GM18526 (cell line): ENCODE measurements around the gene JAGN1.

Experiments used
- POLR2A ChIP-seq: IDR thresholded peaks from 3 replicates; pipeline ENCODE4 v1.6.1; 2011; ENCODE audit not compliant: insufficient read length; ENCODE audit errors: extremely low read depth

Gene JAGN1

DNA sequence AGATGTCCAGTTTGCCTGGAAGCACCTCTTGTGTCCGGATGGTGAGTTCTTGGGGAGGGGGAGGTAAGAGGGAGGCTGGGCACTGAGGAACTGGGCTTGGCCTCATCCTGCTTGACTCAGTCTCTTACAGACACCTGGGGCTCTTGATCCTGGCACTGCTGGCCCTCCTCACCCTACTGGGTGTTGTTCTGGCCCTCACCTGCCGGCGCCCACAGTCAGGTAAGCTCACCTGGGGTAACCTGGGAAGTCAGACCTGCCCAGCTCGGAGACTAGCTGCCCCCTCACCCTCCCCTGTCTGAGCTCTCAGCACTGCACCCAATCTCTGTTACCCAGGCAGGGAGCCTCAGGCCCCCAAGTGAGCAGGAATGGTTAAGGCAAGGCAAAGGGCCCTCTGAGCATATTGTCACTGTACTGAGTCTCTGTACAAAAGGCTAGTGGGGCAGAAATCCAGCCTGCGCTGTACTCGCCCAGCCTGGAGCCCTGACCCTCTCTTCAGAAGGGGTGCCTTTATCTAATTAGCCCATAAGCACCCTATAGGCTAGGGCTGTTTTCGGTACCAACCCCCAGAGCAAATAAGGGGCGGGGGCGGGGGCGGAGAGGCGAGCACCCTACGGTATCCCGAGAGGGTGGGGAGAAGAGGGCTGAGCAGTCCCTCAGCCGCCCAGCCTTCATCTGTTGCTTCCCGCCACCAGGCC is 24.3 kb downstream of the JAGN1 start:
- no peak for TF ChIP-seq POLR2A

DNA sequence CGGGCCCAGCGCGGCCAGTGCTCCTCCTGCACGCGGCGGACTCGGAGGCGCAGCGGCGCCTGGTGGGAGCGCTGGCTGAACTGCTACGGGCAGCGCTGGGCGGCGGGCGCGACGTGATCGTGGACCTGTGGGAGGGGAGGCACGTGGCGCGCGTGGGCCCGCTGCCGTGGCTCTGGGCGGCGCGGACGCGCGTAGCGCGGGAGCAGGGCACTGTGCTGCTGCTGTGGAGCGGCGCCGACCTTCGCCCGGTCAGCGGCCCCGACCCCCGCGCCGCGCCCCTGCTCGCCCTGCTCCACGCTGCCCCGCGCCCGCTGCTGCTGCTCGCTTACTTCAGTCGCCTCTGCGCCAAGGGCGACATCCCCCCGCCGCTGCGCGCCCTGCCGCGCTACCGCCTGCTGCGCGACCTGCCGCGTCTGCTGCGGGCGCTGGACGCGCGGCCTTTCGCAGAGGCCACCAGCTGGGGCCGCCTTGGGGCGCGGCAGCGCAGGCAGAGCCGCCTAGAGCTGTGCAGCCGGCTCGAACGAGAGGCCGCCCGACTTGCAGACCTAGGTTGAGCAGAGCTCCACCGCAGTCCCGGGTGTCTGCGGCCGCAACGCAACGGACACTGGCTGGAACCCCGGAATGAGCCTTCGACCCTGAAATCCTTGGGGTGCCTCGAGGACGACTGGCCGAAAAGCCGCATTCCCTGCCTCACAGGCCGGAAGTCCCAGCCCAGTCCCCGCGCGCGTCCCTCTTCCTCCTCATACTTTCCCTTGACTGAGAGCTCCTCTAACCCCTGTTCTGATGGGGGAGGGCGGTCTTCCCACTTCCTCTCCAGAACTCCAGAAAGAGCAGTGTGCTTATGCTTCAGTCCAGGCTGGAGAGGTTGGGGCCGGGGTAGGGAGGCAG is 25.1 kb downstream of the JAGN1 start:
- no peak for TF ChIP-seq POLR2A

DNA sequence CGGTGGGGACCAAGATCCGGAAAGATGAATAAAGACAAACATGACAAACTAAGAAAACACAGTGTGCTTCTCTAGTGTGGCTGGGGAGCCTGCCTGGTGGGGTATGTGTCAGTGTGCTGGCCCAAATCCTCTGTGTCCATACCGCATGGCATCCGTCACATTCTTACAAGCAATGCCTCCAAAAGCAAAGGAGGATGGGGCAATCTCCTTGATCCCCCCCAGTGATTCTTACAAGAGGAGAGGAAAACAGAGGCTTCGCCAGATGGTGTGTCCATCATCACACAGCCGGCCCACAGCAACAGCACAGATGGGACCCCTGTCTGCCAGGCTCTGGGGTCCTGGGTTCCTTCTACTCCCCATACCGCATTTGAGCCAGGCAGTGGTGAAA is 25.9 kb downstream of the JAGN1 start:
- TF ChIP-seq POLR2A = no peak

DNA sequence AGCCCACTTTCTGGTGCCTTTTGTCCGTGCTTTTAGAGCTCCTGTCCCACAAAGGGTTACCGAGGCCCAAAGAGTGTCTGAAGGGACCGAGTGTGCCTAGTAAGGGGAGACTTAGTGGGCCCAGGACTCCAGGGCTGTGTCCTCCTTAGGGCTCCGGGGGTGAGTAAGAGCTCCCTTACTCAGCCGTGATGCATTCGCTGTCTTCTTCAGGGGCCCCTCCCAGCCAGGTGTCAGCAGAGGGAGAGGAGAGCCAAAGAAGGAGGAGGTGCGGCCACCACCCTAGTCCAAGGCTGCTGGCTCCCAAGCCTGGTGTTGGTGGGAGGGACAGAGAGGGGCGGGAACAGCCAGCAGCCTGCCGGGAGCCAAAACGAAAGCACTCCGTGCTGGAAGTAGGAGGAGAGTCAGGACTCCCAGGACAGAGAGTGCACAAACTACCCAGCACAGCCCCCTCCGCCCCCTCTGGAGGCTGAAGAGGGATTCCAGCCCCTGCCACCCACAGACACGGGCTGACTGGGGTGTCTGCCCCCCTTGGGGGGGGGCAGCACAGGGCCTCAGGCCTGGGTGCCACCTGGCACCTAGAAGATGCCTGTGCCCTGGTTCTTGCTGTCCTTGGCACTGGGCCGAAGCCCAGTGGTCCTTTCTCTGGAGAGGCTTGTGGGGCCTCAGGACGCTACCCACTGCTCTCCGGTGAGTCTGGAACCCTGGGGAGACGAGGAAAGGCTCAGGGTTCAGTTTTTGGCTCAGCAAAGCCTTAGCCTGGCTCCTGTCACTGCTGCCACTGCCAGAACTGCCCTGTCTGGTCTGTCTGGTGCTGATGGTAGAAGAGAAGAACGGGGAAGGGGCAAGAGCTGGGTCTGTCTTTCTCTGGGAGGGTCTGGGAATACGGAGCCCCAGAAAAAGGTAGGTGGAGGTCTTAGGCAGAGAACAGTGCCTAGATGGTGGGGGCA is 26.6 kb downstream of the JAGN1 start, which contains the start of gene IL17RC:
IL17RC (plus strand) TSS at position 365 of the 947 bp plus-strand sequence; CDS start at position 583, 218 bp downstream.
- TF ChIP-seq POLR2A = no peak

DNA sequence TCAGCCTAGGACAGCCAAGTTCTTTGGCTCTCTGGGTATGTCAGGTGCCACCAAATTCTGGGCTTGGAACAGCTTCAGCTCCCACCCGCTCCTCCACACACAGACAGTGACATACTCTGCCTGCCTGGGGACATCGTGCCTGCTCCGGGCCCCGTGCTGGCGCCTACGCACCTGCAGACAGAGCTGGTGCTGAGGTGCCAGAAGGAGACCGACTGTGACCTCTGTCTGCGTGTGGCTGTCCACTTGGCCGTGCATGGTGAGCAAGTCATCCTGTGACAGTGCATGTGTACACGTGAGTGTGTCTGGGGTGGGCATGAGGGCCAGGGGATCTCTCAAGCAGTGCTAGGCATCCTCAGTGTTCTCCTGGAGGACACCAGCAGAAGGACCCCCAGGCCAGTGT is 27.4 kb downstream of the JAGN1 start:
- no peak for TF ChIP-seq POLR2A

DNA sequence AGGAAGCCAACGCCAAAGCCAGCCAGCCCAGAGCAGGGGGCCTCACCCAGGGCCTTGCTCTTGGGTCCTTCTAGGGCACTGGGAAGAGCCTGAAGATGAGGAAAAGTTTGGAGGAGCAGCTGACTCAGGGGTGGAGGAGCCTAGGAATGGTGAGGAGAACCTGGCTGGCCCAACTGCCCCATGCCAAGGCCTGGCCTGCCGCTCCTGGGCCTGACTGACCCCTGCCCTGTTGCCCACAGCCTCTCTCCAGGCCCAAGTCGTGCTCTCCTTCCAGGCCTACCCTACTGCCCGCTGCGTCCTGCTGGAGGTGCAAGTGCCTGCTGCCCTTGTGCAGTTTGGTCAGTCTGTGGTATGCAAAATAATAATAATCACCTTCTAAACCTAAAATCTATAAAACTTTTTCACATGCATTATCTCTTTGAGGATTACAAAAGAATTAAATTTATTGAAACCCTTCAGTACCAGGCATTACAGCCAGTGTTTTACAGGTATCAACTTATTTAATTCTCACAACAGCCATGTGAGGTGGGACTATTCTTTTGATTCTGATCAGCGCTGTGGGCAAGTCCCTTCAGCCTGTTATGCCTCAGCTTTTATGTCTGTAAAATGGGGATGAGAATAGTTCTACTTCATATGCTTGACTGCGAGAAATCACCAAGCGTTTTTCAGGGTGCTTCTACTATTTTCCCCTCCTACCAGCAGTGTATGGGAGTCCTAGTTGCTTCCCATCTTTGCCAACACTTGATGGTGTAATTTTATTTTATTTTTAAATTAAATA is 28.0 kb downstream of the JAGN1 start:
- TF ChIP-seq POLR2A = no peak

DNA sequence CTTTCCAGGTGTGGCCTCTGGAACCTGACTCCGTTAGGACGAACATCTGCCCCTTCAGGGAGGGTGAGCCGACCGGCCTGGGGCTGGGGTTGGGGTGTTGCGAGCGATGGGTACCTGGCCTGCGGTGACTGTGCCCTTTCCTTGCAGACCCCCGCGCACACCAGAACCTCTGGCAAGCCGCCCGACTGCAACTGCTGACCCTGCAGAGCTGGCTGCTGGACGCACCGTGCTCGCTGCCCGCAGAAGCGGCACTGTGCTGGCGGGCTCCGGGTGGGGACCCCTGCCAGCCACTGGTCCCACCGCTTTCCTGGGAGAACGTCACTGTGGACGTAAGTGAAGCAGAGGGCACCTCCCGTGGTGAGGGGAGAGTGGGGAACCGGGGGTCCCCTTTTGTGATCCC is 37.7 kb downstream of the JAGN1 start:
- TF ChIP-seq POLR2A = no peak

DNA sequence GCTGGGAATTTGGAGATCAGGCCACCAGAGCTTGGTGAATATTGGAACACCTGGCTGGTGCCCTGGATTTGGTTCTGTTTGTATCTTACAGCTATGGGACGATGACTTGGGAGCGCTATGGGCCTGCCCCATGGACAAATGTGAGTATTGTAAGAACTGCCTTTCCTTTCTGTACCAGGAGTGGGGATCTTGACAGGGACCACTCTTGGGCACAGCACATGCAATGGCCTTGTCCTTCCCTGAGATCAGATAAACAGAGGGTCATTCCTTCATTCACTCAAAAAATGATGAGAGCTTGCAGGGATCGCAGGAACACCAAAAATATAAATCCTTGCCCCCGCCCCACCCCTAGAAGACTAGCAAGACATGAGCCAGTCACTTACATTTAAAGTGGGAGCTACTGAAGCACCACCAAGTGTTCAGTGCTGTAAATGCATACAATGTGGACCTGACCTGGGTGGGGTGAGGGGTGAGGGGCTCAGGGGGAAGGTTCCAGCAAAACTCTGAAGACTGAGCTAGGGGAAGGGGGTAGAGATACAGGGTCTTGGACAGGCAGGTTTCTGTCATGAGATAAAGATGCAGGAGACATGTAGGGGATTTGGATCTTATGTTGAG is 40.5 kb downstream of the JAGN1 start:
- TF ChIP-seq POLR2A = no peak

DNA sequence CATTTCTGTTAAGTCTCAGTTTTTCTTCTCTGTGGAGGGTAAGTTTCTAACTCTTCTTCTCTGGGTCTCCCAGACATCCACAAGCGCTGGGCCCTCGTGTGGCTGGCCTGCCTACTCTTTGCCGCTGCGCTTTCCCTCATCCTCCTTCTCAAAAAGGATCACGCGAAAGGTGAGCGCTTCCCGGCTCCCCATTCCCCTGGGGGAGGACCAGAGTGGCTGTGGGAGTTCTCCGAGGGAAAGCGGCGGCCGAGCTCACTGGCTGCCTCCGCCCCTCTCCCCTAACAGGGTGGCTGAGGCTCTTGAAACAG is 42.1 kb downstream of the JAGN1 start:
- TF ChIP-seq POLR2A = no peak

DNA sequence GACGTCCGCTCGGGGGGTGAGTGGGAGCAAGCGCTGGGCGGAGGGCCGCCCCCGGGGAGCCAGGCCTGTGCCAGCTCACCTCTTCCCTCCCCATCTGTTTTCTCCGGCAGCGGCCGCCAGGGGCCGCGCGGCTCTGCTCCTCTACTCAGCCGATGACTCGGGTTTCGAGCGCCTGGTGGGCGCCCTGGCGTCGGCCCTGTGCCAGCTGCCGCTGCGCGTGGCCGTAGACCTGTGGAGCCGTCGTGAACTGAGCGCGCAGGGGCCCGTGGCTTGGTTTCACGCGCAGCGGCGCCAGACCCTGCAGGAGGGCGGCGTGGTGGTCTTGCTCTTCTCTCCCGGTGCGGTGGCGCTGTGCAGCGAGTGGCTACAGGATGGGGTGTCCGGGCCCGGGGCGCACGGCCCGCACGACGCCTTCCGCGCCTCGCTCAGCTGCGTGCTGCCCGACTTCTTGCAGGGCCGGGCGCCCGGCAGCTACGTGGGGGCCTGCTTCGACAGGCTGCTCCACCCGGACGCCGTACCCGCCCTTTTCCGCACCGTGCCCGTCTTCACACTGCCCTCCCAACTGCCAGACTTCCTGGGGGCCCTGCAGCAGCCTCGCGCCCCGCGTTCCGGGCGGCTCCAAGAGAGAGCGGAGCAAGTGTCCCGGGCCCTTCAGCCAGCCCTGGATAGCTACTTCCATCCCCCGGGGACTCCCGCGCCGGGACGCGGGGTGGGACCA is 42.6 kb downstream of the JAGN1 start:
- peak; percentile 38 for TF ChIP-seq POLR2A

DNA sequence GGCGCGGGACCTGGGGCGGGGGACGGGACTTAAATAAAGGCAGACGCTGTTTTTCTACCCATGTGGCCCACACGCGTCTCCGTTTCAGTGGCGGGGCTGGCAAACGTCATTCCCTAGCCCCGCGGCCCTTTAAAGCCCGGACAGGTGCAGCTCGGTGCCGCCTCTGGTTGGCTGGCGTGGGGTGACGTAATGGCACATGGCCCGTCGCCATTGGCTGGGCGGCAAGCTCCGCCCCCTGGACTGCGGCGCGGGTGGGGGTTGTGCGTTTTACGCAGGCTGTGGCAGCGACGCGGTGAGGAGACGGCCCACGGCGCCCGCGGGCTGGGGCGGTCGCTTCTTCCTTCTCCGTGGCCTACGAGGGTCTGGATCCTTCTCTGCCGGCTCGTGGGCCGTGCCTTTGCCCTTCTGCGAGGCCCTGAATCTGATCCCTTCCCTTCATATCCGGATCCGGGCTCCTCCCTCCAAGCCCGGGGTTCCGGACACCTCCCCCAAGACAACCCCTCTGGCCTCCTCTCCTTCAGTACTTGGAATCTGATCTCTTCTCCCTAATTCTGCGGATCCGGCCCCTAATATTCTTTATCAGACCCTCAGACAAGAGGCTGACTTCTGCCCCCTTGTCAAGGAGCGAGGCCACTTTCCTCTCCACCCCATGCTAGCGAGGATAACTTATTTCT is 43.3 kb downstream of the JAGN1 start, which contains the start of gene CRELD1:
CRELD1 (plus strand) TSS at position 274 of the 674 bp plus-strand sequence. CDS start 605 bp downstream, outside the sequence.
- TF ChIP-seq POLR2A = peak; percentile 82

DNA sequence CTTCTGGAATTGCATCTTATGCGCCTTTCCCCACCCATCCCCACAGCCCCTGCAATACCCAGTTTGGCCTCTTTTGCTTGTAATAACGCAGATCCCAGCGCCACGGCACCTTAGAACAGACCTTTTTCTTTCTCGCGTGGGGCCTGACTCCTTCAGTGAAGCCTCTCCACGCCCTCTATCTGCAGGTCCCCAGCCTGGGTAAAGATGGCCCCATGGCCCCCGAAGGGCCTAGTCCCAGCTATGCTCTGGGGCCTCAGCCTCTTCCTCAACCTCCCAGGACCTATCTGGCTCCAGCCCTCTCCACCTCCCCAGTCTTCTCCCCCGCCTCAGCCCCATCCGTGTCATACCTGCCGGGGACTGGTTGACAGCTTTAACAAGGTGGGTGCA is 43.8 kb downstream of the JAGN1 start:
- no peak for TF ChIP-seq POLR2A

DNA sequence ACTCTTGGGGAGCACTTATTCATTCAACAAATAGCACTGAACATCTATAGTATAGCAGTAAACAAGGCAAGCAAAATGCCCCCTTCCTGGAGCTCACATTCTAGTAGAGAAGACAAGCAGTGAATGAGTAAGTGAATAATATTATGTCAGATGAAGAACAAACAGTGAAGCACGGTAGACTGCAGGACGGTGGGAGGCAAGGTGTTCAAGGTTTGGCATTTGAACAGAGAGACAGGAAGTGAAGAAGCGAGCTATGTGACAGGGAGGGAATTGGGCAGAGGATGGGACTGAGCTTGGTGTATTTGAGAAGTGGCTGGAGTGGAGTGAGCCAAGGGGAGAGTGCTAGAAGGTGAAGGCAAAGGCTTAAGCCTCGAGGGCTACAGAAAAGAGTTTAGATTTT is 44.6 kb downstream of the JAGN1 start:
- no peak for TF ChIP-seq POLR2A

DNA sequence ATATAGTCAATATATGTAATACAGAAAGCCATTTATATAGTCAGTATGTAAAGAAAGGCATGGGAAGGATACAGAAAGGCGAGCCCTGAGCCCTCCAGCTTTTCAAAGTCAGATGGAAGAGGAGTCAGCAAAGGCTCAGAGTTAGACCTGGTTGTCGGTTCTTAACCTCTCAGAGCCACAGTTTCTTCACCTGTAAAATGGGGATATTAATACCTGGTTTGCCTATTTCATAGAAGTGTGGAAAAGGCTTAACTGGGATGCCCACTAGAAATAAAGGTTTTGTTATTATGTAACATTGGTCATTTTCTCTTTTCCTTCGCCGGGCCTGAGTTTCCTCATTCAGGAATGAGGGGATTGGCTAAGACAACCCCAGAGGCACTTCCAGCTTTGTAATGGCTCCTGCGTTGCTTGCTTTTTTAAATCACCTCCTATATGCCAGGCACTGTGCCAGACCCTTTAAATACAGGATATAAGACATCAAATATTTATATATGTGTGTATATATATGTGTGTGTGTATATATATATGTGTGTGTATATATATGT is 45.6 kb downstream of the JAGN1 start:
- no peak for TF ChIP-seq POLR2A
